Measurements from ENCODE around the gene S100A2. TPM values are rescaled to one million over a fixed set of nuclear protein-coding genes. Genes with fewer than 3 reads are reported as not detected.

S100A2 gene
- total RNA-seq, 1 donor from 2014 or later = 3.8 TPM

- no peak for TF ChIP-seq CTCF (IDR thresholded peaks at IDR 0.05; ENCODE audit: insufficient read depth, low read depth, low read length)
- H4K20me1 ChIP-seq (ENCODE audit: insufficient read depth, low read length) = no peaks in the 10 kb centered on the region
- H2AFZ ChIP-seq (ENCODE audit: low read depth, low read length) = peak overlapping the region; percentile 79
- H3K4me2 ChIP-seq (ENCODE audit: low read length) = peak overlapping the region; percentile 99
- peaks cover 21% of the 10 kb centered on the region for H3K79me2 ChIP-seq (ENCODE audit: insufficient read depth, low read length)
- Mint-ChIP-seq H3K27ac (ENCODE audit: unreplicated experiment) (no peak overlapping the region), H3K27me3 (ENCODE audit: low read depth, unreplicated experiment) (no peaks in the 10 kb centered on the region), H3K4me1 (ENCODE audit: low read depth, unreplicated experiment) (peaks cover 46% of the 10 kb centered on the region), H3K36me3 (ENCODE audit: low read depth, unreplicated experiment) (peaks cover 2% of the 10 kb centered on the region), H3K9me3 (ENCODE audit: unreplicated experiment) (no peaks in the 10 kb centered on the region), H3K4me3 (ENCODE audit: unreplicated experiment) (no peak overlapping the region)
- DNase-seq (ENCODE audit: low read depth) (peak; percentile 78), FAIRE-seq (no peak)
- H3K4me1 ChIP-seq (ENCODE audit: insufficient read depth, low read length) = peaks cover 53% of the 10 kb centered on the region
- no peaks in the 10 kb centered on the region for H3K9me3 ChIP-seq (ENCODE audit: insufficient read depth, low read depth, low read length)
- H3K27me3 ChIP-seq (ENCODE audit: insufficient read depth, low read length) = no peaks in the 10 kb centered on the region
- no peaks in the 10 kb centered on the region for H3K36me3 ChIP-seq (ENCODE audit: insufficient read depth, low read length)
- H3K27ac ChIP-seq (ENCODE audit: low read depth, low read length) = peak overlapping the region; percentile 90
- peak overlapping the region; percentile 85 for H3K4me3 ChIP-seq (ENCODE audit: insufficient read depth, low read depth, low read length)
- peak overlapping the region; percentile 97 for H3K9ac ChIP-seq (ENCODE audit: low read length)
Measured at GRCh38 chr1:153536012-153536670, 29.5 kb downstream of the S100A2 start.

GRCh38 chr1:153535242-153536011 is 30.2 kb downstream of the S100A2 start, which contains the start of gene S100A6:
S100A6 (minus strand) TSS chr1:153535991; CDS start chr1:153535339, 652 bp downstream.
- peak within 1 kb of the TSS; percentile 85 for H3K4me3 ChIP-seq (ENCODE audit: insufficient read depth, low read depth, low read length)
- peak within 1 kb of the TSS; percentile 13 for H3K27ac Mint-ChIP-seq (ENCODE audit: unreplicated experiment)
- H3K27me3 ChIP-seq (ENCODE audit: insufficient read depth, low read length) = no peaks in the 10 kb centered on the region
- H3K79me2 ChIP-seq (ENCODE audit: insufficient read depth, low read length) = peaks cover 21% of the 10 kb centered on the region
- peaks cover 2% of the 10 kb centered on the region for H3K36me3 Mint-ChIP-seq (ENCODE audit: low read depth, unreplicated experiment)
- no peak for FAIRE-seq
- peak within 1 kb of the TSS; percentile 97 for H3K9ac ChIP-seq (ENCODE audit: low read length)
- peak within 1 kb of the TSS; percentile 73 for H3K4me3 Mint-ChIP-seq (ENCODE audit: unreplicated experiment)
- H3K9me3 Mint-ChIP-seq (ENCODE audit: unreplicated experiment) = no peaks in the 10 kb centered on the region
- H3K9me3 ChIP-seq (ENCODE audit: insufficient read depth, low read depth, low read length) = no peaks in the 10 kb centered on the region
- H3K4me1 ChIP-seq (ENCODE audit: insufficient read depth, low read length) = peaks cover 46% of the 10 kb centered on the region
- peak within 1 kb of the TSS; percentile 79 for H2AFZ ChIP-seq (ENCODE audit: low read depth, low read length)
- H3K27me3 Mint-ChIP-seq (ENCODE audit: low read depth, unreplicated experiment) = no peaks in the 10 kb centered on the region
- no peaks in the 10 kb centered on the region for H3K36me3 ChIP-seq (ENCODE audit: insufficient read depth, low read length)
- peaks cover 39% of the 10 kb centered on the region for H3K4me1 Mint-ChIP-seq (ENCODE audit: low read depth, unreplicated experiment)
- peak within 1 kb of the TSS; percentile 99 for H3K4me2 ChIP-seq (ENCODE audit: low read length)
- DNase-seq (ENCODE audit: low read depth) = no peak
- no peaks in the 10 kb centered on the region for H4K20me1 ChIP-seq (ENCODE audit: insufficient read depth, low read length)
- peak within 1 kb of the TSS; percentile 90 for H3K27ac ChIP-seq (ENCODE audit: low read depth, low read length)
- TF ChIP-seq EZH2 (IDR thresholded peaks at IDR 0.05; ENCODE audit: insufficient read depth, low read length) (no peak), CTCF (IDR thresholded peaks at IDR 0.05; ENCODE audit: insufficient read depth, low read depth, low read length) (no peak)

Data from astrocyte (in vitro differentiated cells and primary cell).